Keratinocyte (primary cell): Measurements from ENCODE around the gene COQ9. TPM values are rescaled to one million over a fixed set of nuclear protein-coding genes. Genes with fewer than 3 reads are reported as not detected.

ENCODE experiments used
- DNase-seq: peaks from one replicate; pipeline ENCODE4 v3.0.0-alpha.2; 2011; ENCODE audit warnings: low read depth, missing footprints, low spot score
- FAIRE-seq: peaks from 2 replicates; lab custom pipeline; 2011; peaks lifted over from hg19 to GRCh38; lab: Jason Lieb, UNC
- H2AFZ ChIP-seq: 2 replicates; pipeline ENCODE4 v1.6.0; 2012; ENCODE audit warnings: low read length, control low read depth, inconsistent platforms; ENCODE audit not compliant: control insufficient read depth
- H3K27ac ChIP-seq: 2 replicates; pipeline ENCODE4 v1.5.1; 2011; ENCODE audit warnings: low read length; ENCODE audit not compliant: control insufficient read depth, insufficient read depth
- H3K27me3 ChIP-seq: 3 replicates; pipeline ENCODE4 v1.6.0; 2011; ENCODE audit warnings: low read length; ENCODE audit not compliant: control insufficient read depth, insufficient read depth; ENCODE audit errors: extremely low read depth
- H3K36me3 ChIP-seq, 2 experiments: 2 replicates in 1 of 2; 3 replicates in 1 of 2; pipeline ENCODE4 v1.5.1; 2011; ENCODE audit warnings: low read length in 2 of 2, mild to moderate bottlenecking in 1 of 2; ENCODE audit not compliant: control insufficient read depth in 2 of 2, insufficient read depth in 2 of 2; ENCODE audit errors: extremely low read depth in 1 of 2
- H3K4me1 ChIP-seq: 3 replicates; pipeline ENCODE4 v1.5.1; 2011; ENCODE audit warnings: low read length; ENCODE audit not compliant: control insufficient read depth, insufficient read depth; ENCODE audit errors: extremely low read depth
- H3K4me2 ChIP-seq: 3 replicates; pipeline ENCODE4 v1.6.0; 2011; ENCODE audit warnings: low read depth, low read length; ENCODE audit not compliant: control insufficient read depth, insufficient read depth; ENCODE audit errors: extremely low read depth
- H3K4me3 ChIP-seq, 3 experiments: fragments of 200-600 bp in 1 of 3; sonication (generic) in 1 of 3; 2 replicates in 2 of 3; 3 replicates in 1 of 3; pipeline ENCODE4 v1.5.1; 2011 to 2016; ENCODE audit warnings: low read length in 3 of 3, mild to moderate bottlenecking in 3 of 3, control low read depth in 2 of 3, inconsistent platforms in 1 of 3, low read depth in 1 of 3, mixed read lengths in 1 of 3, mixed run types in 1 of 3, moderate library complexity in 1 of 3; ENCODE audit not compliant: control insufficient read depth in 2 of 3, insufficient read depth in 2 of 3; ENCODE audit errors: extremely low read depth in 1 of 3
- H3K79me2 ChIP-seq: 2 replicates; pipeline ENCODE4 v1.6.0; 2012; ENCODE audit warnings: low read length; ENCODE audit not compliant: control insufficient read depth, insufficient read depth
- H3K9ac ChIP-seq: 3 replicates; pipeline ENCODE4 v1.6.0; 2011; ENCODE audit warnings: low read length; ENCODE audit not compliant: control insufficient read depth, insufficient read depth; ENCODE audit errors: extremely low read depth
- H3K9me1 ChIP-seq: 3 replicates; pipeline ENCODE4 v1.6.0; 2011; ENCODE audit warnings: low read length; ENCODE audit not compliant: control insufficient read depth, insufficient read depth; ENCODE audit errors: extremely low read depth
- H3K9me3 ChIP-seq: 2 replicates; pipeline ENCODE4 v1.5.1; 2012; ENCODE audit warnings: low read depth, low read length; ENCODE audit not compliant: control insufficient read depth
- H4K20me1 ChIP-seq: 3 replicates; pipeline ENCODE4 v1.6.0; 2011; ENCODE audit warnings: low read length; ENCODE audit not compliant: control insufficient read depth, insufficient read depth; ENCODE audit errors: extremely low read depth
- EZH2 ChIP-seq: IDR thresholded peaks from one replicate; pipeline ENCODE4 v1.6.1; 2012; ENCODE audit warnings: inconsistent platforms, mild to moderate bottlenecking, low read length, moderate library complexity
- dilution Hi-C: fragments of 300-500 bp; cut with MboI; formaldehyde crosslinking; loops from one replicate; pipeline ENCODE4 v1.7.0; 2020; ENCODE audit warnings: low sequenced_read_pairs; ENCODE audit not compliant: extremely low pct_ligation_motif_present
- polyA plus RNA-seq, 5 experiments: library from polyadenylated mRNA; depleted of rRNA in 3 of 5; stranded (reverse) in 3 of 5; stranded (forward) in 1 of 5; unstranded in 1 of 5; fragments of >200 nt; gene quantifications; 1 replicate in 1 of 5; 2 replicates in 3 of 5; 3 replicates in 1 of 5; pipeline versions ENCODE4 v1.2.1 to v1.2.3, GENCODE V29; 2011 to 2012; ENCODE audit warnings: missing spikeins in 2 of 5, low read depth in 1 of 5, low replicate concordance in 1 of 5
- TF ChIP-seq, protein P1 (sequence below), 3 experiments: IDR thresholded peaks in 1 of 3; conservative IDR thresholded peaks in 1 of 3; optimal IDR thresholded peaks in 1 of 3; 2 replicates in 2 of 3; 3 replicates in 1 of 3; pipeline versions ENCODE3 to v1.5.1; 2011; ENCODE audit warnings: low read length in 3 of 3, mild to moderate bottlenecking in 3 of 3, moderate library complexity in 2 of 3, control low read depth in 1 of 3, inconsistent platforms in 1 of 3; ENCODE audit not compliant: insufficient read depth in 2 of 3; ENCODE audit errors: extremely low read depth in 1 of 3

COQ9 gene
- polyA plus RNA-seq, 1 donor (not counting 4 experiments of a cell fraction or from before 2014, with no cell fraction given): 62.8 TPM

DNA sequence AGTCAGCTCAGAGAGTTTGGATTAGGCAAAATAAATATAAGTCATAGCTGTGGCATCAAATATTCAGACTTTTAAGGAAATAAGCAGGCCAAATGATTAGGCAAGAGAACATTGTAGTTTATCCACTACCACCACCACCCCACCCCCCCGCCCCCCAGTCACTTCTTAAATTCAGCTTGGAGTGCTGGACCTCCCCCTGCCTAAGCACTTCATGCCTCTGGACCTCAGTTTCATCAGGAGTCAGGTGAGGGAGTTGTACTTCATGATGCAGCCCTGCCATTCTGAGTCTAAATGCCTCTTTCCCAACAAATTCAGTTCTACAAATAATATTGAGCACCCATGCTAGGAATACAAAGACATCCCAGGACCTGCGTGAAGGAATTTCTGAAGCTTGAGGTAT lies 17.2 kb downstream of the COQ9 start:
- no peak for TF ChIP-seq EZH2
- TF ChIP-seq, protein P1, sequence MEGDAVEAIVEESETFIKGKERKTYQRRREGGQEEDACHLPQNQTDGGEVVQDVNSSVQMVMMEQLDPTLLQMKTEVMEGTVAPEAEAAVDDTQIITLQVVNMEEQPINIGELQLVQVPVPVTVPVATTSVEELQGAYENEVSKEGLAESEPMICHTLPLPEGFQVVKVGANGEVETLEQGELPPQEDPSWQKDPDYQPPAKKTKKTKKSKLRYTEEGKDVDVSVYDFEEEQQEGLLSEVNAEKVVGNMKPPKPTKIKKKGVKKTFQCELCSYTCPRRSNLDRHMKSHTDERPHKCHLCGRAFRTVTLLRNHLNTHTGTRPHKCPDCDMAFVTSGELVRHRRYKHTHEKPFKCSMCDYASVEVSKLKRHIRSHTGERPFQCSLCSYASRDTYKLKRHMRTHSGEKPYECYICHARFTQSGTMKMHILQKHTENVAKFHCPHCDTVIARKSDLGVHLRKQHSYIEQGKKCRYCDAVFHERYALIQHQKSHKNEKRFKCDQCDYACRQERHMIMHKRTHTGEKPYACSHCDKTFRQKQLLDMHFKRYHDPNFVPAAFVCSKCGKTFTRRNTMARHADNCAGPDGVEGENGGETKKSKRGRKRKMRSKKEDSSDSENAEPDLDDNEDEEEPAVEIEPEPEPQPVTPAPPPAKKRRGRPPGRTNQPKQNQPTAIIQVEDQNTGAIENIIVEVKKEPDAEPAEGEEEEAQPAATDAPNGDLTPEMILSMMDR (optimal IDR thresholded peaks at IDR 0.05 in 1 of 3, IDR thresholded peaks at IDR 0.05 in 1 of 3, conservative IDR thresholded peaks at IDR 0.05 in 1 of 3; ENCODE audit: extremely low read depth in 1 of 3, insufficient read depth in 2 of 3, low read length in 3 of 3): no peak
- peaks cover 5% of the 10 kb centered on the region for H3K4me1 ChIP-seq
- no peaks in the 10 kb centered on the region for H4K20me1 ChIP-seq
- no peaks in the 10 kb centered on the region for H3K9me1 ChIP-seq
- H3K4me2 ChIP-seq: no peak overlapping the region
- peaks cover 36 to 41% of the 10 kb centered on the region in 2 experiments for H3K36me3 ChIP-seq
- no peak overlapping the region for H3K9ac ChIP-seq
- dilution Hi-C loops: no loop called here
- no peak overlapping the region for H3K4me3 ChIP-seq
- H2AFZ ChIP-seq: no peak overlapping the region
- no peaks in the 10 kb centered on the region for H3K9me3 ChIP-seq
- FAIRE-seq (no peak), DNase-seq (no peak)
- H3K79me2 ChIP-seq: peaks cover 25% of the 10 kb centered on the region
- no peaks in the 10 kb centered on the region for H3K27me3 ChIP-seq
- no peak overlapping the region for H3K27ac ChIP-seq

DNA sequence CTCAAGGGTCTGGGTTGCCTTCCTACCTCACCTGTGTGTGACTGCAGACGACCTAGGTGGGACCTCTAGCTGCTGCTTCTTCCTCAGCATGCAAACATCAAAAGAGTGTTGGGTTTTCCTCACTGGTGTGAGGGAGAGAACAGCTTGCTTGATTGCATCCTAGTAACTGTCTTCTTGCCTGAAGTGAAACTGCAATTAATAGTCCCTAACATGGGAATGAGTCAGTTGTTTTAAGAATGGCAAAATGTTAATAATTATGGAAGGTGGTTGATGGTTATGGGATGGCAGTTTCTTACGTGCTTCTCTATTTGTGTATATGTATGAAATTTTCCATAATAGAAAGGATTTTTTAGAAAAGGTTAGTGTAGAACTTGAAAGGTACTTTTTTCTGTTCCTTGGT lies 21.1 kb downstream of the COQ9 start:
- Histone ChIP-seq H3K4me2 (no peak overlapping the region), H4K20me1 (no peaks in the 10 kb centered on the region), H2AFZ (no peak overlapping the region), H3K79me2 (peaks cover 17% of the 10 kb centered on the region), H3K9me3 (no peaks in the 10 kb centered on the region), H3K9ac (no peak overlapping the region), H3K27ac (no peak overlapping the region), H3K4me3 (no peak overlapping the region), H3K36me3 (peaks cover 41 to 48% of the 10 kb centered on the region in 2 experiments), H3K4me1 (peaks cover 3% of the 10 kb centered on the region), H3K27me3 (no peaks in the 10 kb centered on the region), H3K9me1 (no peaks in the 10 kb centered on the region)
- DNase-seq (no peak), FAIRE-seq (no peak)
- no peak for TF ChIP-seq EZH2
- TF ChIP-seq, protein P1 (optimal IDR thresholded peaks at IDR 0.05 in 1 of 3, IDR thresholded peaks at IDR 0.05 in 1 of 3, conservative IDR thresholded peaks at IDR 0.05 in 1 of 3; ENCODE audit: extremely low read depth in 1 of 3, insufficient read depth in 2 of 3, low read length in 3 of 3): no peak
- dilution Hi-C loops: no loop called here
